Measurements from ENCODE around the gene POFUT1.

- TF ChIP-seq CTCF (IDR thresholded peaks at IDR 0.05) (no peak), ZNF416 (CRISPR knock-in tag; IDR thresholded peaks at IDR 0.05) (no peak), MAX (CRISPR knock-in tag; IDR thresholded peaks at IDR 0.05) (no peak), ZNF138 (CRISPR knock-in tag; conservative IDR thresholded peaks at IDR 0.05) (no peak)
These were observed 40.1 kb upstream of the POFUT1 start for GRCh38 chr20:32167552-32167951.
